ENCODE results near the gene TGFB1.
A peak's percentile ranks its signal among the peaks of the same experiment; 100 is the strongest.

The TGFB1 gene

GRCh38 chr19:41339936-41340335 lies 13.8 kb downstream of the TGFB1 start:
- DNase-seq: peak; percentile 31

- no peak for DNase-seq
Observed at GRCh38 chr19:41335467-41335866, 18.3 kb downstream of the TGFB1 start.

GRCh38 chr19:41334793-41335192 lies 18.9 kb downstream of the TGFB1 start:
- no peak for DNase-seq

- DNase-seq: no peak
Observed at GRCh38 chr19:41332468-41332867, 21.3 kb downstream of the TGFB1 start.

- no peak for DNase-seq
Observed at GRCh38 chr19:41332000-41332399, 21.7 kb downstream of the TGFB1 start.

GRCh38 chr19:41330946-41331678 lies 22.6 kb downstream of the TGFB1 start:
- no peak for DNase-seq

- no peak for DNase-seq
Observed at GRCh38 chr19:41330481-41330880, 23.2 kb downstream of the TGFB1 start.

- DNase-seq: no peak
Observed at GRCh38 chr19:41328842-41329225, 24.9 kb downstream of the TGFB1 start.

GRCh38 chr19:41328157-41328841 lies 25.4 kb downstream of the TGFB1 start:
- DNase-seq: no peak

GRCh38 chr19:41327576-41328156 lies 26.1 kb downstream of the TGFB1 start:
- no peak for DNase-seq

GRCh38 chr19:41327076-41327575 lies 26.6 kb downstream of the TGFB1 start:
- no peak for DNase-seq

- DNase-seq: peak; percentile 15
Observed at GRCh38 chr19:41325947-41326706, 27.6 kb downstream of the TGFB1 start.

- no peak for DNase-seq
Observed at GRCh38 chr19:41325640-41325946, 28.1 kb downstream of the TGFB1 start.

GRCh38 chr19:41324921-41325639 lies 28.6 kb downstream of the TGFB1 start:
- no peak for DNase-seq

- DNase-seq: no peak
Observed at GRCh38 chr19:41324231-41324702, 29.5 kb downstream of the TGFB1 start.

- DNase-seq: peak; percentile 82
Observed at GRCh38 chr19:41323430-41324125, 30.1 kb downstream of the TGFB1 start.

- DNase-seq: no peak
Observed at GRCh38 chr19:41323023-41323422, 30.7 kb downstream of the TGFB1 start.

GRCh38 chr19:41322451-41322850 lies 31.3 kb downstream of the TGFB1 start:
- DNase-seq: no peak

GRCh38 chr19:41321600-41322270 lies 32.0 kb downstream of the TGFB1 start:
- peak; percentile 52 for DNase-seq

- DNase-seq: no peak
Observed at GRCh38 chr19:41321204-41321599, 32.5 kb downstream of the TGFB1 start.

- no peak for DNase-seq
Observed at GRCh38 chr19:41320568-41320967, 33.2 kb downstream of the TGFB1 start.

GRCh38 chr19:41320185-41320518 lies 33.6 kb downstream of the TGFB1 start:
- DNase-seq: no peak
